Muscle of back (tissue), 11 donors: ENCODE results near the gene SNRNP35. TPM values are rescaled to one million over a fixed set of nuclear protein-coding genes. Genes with fewer than 3 reads are reported as not detected.
"Not testable (repeated sequence)": the region's sequence is repeated elsewhere in the genome, so short reads cannot be mapped to it uniquely, and the experiment has no call there.

Experiments
- DNase-seq, 3 donors: peaks; one replicate each; pipeline versions ENCODE4 v3.0.0 to v3.0.0-alpha.2; 2013
- polyA plus RNA-seq, 10 donors: library from polyadenylated mRNA; unstranded; fragments of 120-200 nt; gene quantifications; one replicate each; pipeline ENCODE4 v1.2.1, GENCODE V29; 2013; ENCODE audit not compliant: insufficient read length in 10 of 10

Gene SNRNP35
- polyA plus RNA-seq, 10 donors, result 24.5 to 30.6 (median 28.6) TPM

- peak in 1 of 3 donors; percentile 30 for DNase-seq
These were observed 12.3 kb upstream of the SNRNP35 start for GRCh38 chr12:123445388-123446332.

- DNase-seq, result no peak
These were observed 11.6 kb upstream of the SNRNP35 start for GRCh38 chr12:123446333-123446713.

GRCh38 chr12:123449249-123449733 is 8.6 kb upstream of the SNRNP35 start:
- no peak for DNase-seq

- no peak for DNase-seq
These were observed 8.1 kb upstream of the SNRNP35 start for GRCh38 chr12:123449856-123450255.

GRCh38 chr12:123450636-123451035 is 7.3 kb upstream of the SNRNP35 start:
- DNase-seq, result no peak

GRCh38 chr12:123452276-123452550 is 5.7 kb upstream of the SNRNP35 start:
- DNase-seq, result not testable (repeated sequence)

- DNase-seq, result peak in 1 of 3 donors; percentile 34
These were observed 4.8 kb upstream of the SNRNP35 start for GRCh38 chr12:123453165-123453564.

- DNase-seq, result not testable (repeated sequence)
These were observed 5.2 kb downstream of the SNRNP35 start for GRCh38 chr12:123463174-123463573.

- DNase-seq, result no peak
These were observed 7.1 kb downstream of the SNRNP35 start for GRCh38 chr12:123465084-123465483.

- no peak for DNase-seq
These were observed 10.8 kb downstream of the SNRNP35 start for GRCh38 chr12:123468786-123469185.

- DNase-seq, result no peak
These were observed 12.0 kb downstream of the SNRNP35 start for GRCh38 chr12:123469978-123470377.

- DNase-seq, result no peak
These were observed 13.6 kb downstream of the SNRNP35 start for GRCh38 chr12:123471374-123472068.

- DNase-seq, result no peak
These were observed 14.5 kb downstream of the SNRNP35 start for GRCh38 chr12:123472438-123472849.

- DNase-seq, result no peak
These were observed 16.7 kb downstream of the SNRNP35 start for GRCh38 chr12:123474485-123475245.

GRCh38 chr12:123475246-123475703 is 17.3 kb downstream of the SNRNP35 start:
- DNase-seq, result no peak

GRCh38 chr12:123478069-123478468 is 20.1 kb downstream of the SNRNP35 start:
- DNase-seq, result no peak

GRCh38 chr12:123478762-123479161 is 20.8 kb downstream of the SNRNP35 start:
- peak; percentile 30 to 63 (median 51) for DNase-seq

- DNase-seq, result no peak
These were observed 21.7 kb downstream of the SNRNP35 start for GRCh38 chr12:123479442-123480180.

GRCh38 chr12:123481251-123481650 is 23.3 kb downstream of the SNRNP35 start:
- not testable (repeated sequence) for DNase-seq

- DNase-seq, result no peak
These were observed 24.9 kb downstream of the SNRNP35 start for GRCh38 chr12:123482876-123483275.

GRCh38 chr12:123483602-123484248 is 25.8 kb downstream of the SNRNP35 start:
- no peak for DNase-seq
